K562 (cell line): ENCODE measurements around the gene IGFBP7. TPM values are rescaled to one million over a fixed set of nuclear protein-coding genes. Genes with fewer than 3 reads are reported as not detected.

Experiments used
- ATAC-seq: fragments of 200-7000 bp; cut with Tn5 transposase; 3 replicates; pipeline ENCODE4 v1.9.1; 2020; ENCODE audit warnings: moderate library complexity
- BruUV-seq: library from RNA; stranded (reverse); fragments of 400-500 nt; replicated peaks from 2 replicates; lab custom pipeline; 2021; lab: Mats Ljungman, UMichigan
- CTCF ChIA-PET: fragments of 300-600 bp; formaldehyde crosslinking; extraction: SDS; loops from one replicate; lab custom pipeline; 2021; ENCODE audit warnings: low intra/inter-chr PET ratio; lab: Yijun Ruan, JAX
- POLR2A ChIA-PET: fragments of 300-600, 350-650 bp; sonication (Branson Sonifier 250); formaldehyde crosslinking; extraction: SDS; loops from one replicate; lab custom pipeline; 2021; ENCODE audit warnings: antibody characterized with exemption, inconsistent platforms; lab: Yijun Ruan, JAX
- DNase-seq, 4 experiments: peaks; one replicate each; pipeline versions ENCODE4 v3.0.0 to v3.0.0-alpha.2; 2011 to 2018; ENCODE audit warnings: low spot score in 3 of 4, mixed read lengths in 3 of 4; ENCODE audit errors: extremely low read depth in 1 of 4
- FAIRE-seq: peaks from 2 replicates; lab custom pipeline; 2011; peaks lifted over from hg19 to GRCh38; lab: Jason Lieb, UNC
- H2AFZ ChIP-seq: 2 replicates; pipeline ENCODE4 v1.6.0; 2011; ENCODE audit warnings: low read depth, low read length, control low read depth, inconsistent platforms
- H3K27ac ChIP-seq: fragments of 200-600 bp; 3 replicates; pipeline ENCODE4 v1.8.0; 2011; ENCODE audit warnings: low read depth, mild to moderate bottlenecking, control low read depth, inconsistent platforms, low read length, moderate library complexity, mixed read lengths; ENCODE audit errors: extremely low read depth
- H3K27me3 ChIP-seq, 2 experiments: fragments of 300-600 bp in 1 of 2; 2 replicates in 1 of 2; 3 replicates in 1 of 2; pipeline versions ENCODE4 v1.6.0 to v1.8.0; 2011; ENCODE audit warnings: inconsistent platforms in 2 of 2, low read length in 2 of 2, mild to moderate bottlenecking in 1 of 2, mixed read lengths in 1 of 2, moderate library complexity in 1 of 2; ENCODE audit not compliant: control insufficient read depth in 2 of 2, insufficient read depth in 2 of 2
- H3K36me3 ChIP-seq: fragments of 300-600 bp; 3 replicates; pipeline ENCODE4 v1.8.0; 2011; ENCODE audit warnings: mild to moderate bottlenecking, low read length, inconsistent platforms; ENCODE audit not compliant: control insufficient read depth, insufficient read depth
- H3K4me1 ChIP-seq, 2 experiments: fragments of 200-600 bp in 1 of 2; replicated peaks in 1 of 2; 2 replicates in 1 of 2; 3 replicates in 1 of 2; pipeline versions ENCODE4 v1.5.1 to v1.8.0; 2011; ENCODE audit warnings: inconsistent platforms in 2 of 2, low read length in 2 of 2, mild to moderate bottlenecking in 1 of 2, mixed read lengths in 1 of 2, moderate library complexity in 1 of 2; ENCODE audit not compliant: control insufficient read depth in 2 of 2, insufficient read depth in 2 of 2
- H3K4me2 ChIP-seq: 2 replicates; pipeline ENCODE4 v1.6.1; 2011; ENCODE audit warnings: low read length, control low read depth, inconsistent platforms, mixed read lengths; ENCODE audit not compliant: insufficient read depth
- H3K4me3 ChIP-seq: fragments of 200-600 bp; sonication (generic), shearing (Covaris generic); 2 replicates; pipeline ENCODE4 v1.5.1; 2016; ENCODE audit warnings: control low read depth, inconsistent platforms
- H3K79me2 ChIP-seq: fragments of 200-600 bp; 3 replicates; pipeline ENCODE4 v1.8.0; 2011; ENCODE audit warnings: low read length, inconsistent platforms; ENCODE audit not compliant: control insufficient read depth, insufficient read depth
- H3K9ac ChIP-seq, 2 experiments: 2 replicates each; pipeline versions ENCODE4 v1.6.0 to v1.6.1; 2011; ENCODE audit warnings: low read depth in 2 of 2, low read length in 2 of 2, control low read depth in 1 of 2, inconsistent platforms in 1 of 2, mild to moderate bottlenecking in 1 of 2, mixed read lengths in 1 of 2; ENCODE audit not compliant: insufficient read depth in 1 of 2
- H3K9me1 ChIP-seq: one replicate; pipeline ENCODE4 v1.6.0; 2011; ENCODE audit warnings: inconsistent platforms, mild to moderate bottlenecking, low read length, moderate library complexity; ENCODE audit not compliant: control insufficient read depth, insufficient read depth
- H3K9me3 ChIP-seq: replicated peaks from 2 replicates; pipeline ENCODE4 v1.5.1; 2011; ENCODE audit warnings: low read depth, low read length, inconsistent platforms; ENCODE audit not compliant: control insufficient read depth, insufficient read depth
- H4K20me1 ChIP-seq: replicated peaks from 2 replicates; pipeline ENCODE4 v1.6.1; 2011; ENCODE audit warnings: low read length, inconsistent platforms, mixed read lengths; ENCODE audit not compliant: control insufficient read depth, insufficient read depth
- NFE2L1 ChIP-seq: fragments of 450-650 bp; IDR thresholded peaks from 2 replicates; pipeline ENCODE4 v1.6.1; 2016; ENCODE audit warnings: missing genetic modification characterization, low read depth, mild to moderate bottlenecking, missing compliant biosample characterization, moderate library complexity, borderline replicate concordance
- WGBS: fragments of 100-300 bp; shearing (Covaris generic); methylation state at CpG from one replicate; pipeline ENCODE4 v1.1.6; 2016; ENCODE audit warnings: low coverage, mixed read lengths; ENCODE audit not compliant: insufficient coverage; ENCODE audit errors: missing lambda C conversion rate; 5-methylcytosine and 5-hydroxymethylcytosine counted together
- in situ Hi-C: fragments of 300-500 bp; cut with MboI; formaldehyde crosslinking; loops from 4 replicates; pipeline ENCODE4 v1.15.0; 2018; ENCODE audit warnings: inconsistent platforms, mixed read lengths
- intact Hi-C: fragments of 100-400 bp; cut with micrococcal nuclease; formaldehyde crosslinking; loops from 2 replicates; pipeline ENCODE4 v1.14.2; 2022
- polyA plus RNA-seq, 8 experiments: library from polyadenylated mRNA; depleted of rRNA in 4 of 8; stranded (reverse) in 5 of 8; unstranded in 3 of 8; fragments of >200 nt; fragmentation: Nextera tagmentation in 2 of 8; fragmentation: Illumina TruSeq in 1 of 8; extraction: Ambion mirVana in 2 of 8; extraction: Trizol in 1 of 8; gene quantifications; 2 replicates each; pipeline versions ENCODE4 v1.2.1 to v1.2.3, GENCODE V29; 2011 to 2014; ENCODE audit warnings: inconsistent platforms in 1 of 8, missing spikeins in 1 of 8
- total RNA-seq, 7 experiments: library from RNA; depleted of rRNA in 6 of 7; stranded (reverse); fragments of >200 nt in 6 of 7; fragmentation: Illumina TruSeq in 2 of 7; extraction: Trizol in 2 of 7; gene quantifications; 2 replicates each; pipeline versions ENCODE4 v1.2.1 to v1.2.3, GENCODE V29; 2011 to 2021; ENCODE audit warnings: low replicate concordance in 1 of 7
- TF ChIP-seq, protein P1 (sequence below): sonication (generic); formaldehyde crosslinking; IDR thresholded peaks from 2 replicates; pipeline ENCODE4 v1.8.0; 2022; ENCODE audit warnings: mild to moderate bottlenecking, missing genetic modification reagents

Gene IGFBP7
- total and polyA plus RNA-seq, 9 of the 15 experiments (the other 6 are each of a cell fraction or from before 2014, with no cell fraction given): 0.27 to 0.49 (median 0.29) TPM; not detected in 6

DNA sequence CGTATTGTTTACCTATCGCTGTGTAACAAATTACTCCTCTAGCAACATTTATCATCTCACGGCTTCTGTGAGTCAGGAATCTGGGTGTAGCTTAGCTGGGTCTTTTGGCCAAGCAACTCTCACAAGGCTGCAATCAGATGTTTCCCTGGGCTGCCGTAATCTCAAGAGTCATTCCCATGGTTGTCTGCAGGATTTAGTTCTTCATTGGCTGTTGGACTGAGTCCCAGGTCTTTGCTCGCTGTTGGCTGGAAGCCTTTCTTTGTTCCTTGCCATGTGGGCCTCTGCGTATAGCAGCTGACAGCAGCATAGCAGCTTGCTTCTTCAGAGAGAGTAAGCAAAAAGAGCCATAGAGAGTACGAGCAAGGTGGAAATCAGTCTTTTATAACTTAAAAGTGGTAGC is 114.7 kb downstream of the IGFBP7 start:
- Histone ChIP-seq H3K79me2 (peaks cover 20% of the 10 kb centered on the region; the same call in 2 of the 3 replicates), H3K27ac (no peak overlapping the region), H3K4me2 (no peak overlapping the region), H3K36me3 (peaks cover 89% of the 10 kb centered on the region), H4K20me1 (no peaks in the 10 kb centered on the region), H3K9me3 (no peaks in the 10 kb centered on the region), H3K9ac (no peak overlapping the region), H3K27me3 (no peaks in the 10 kb centered on the region), H3K9me1 (no peaks in the 10 kb centered on the region), H3K4me3 (no peak overlapping the region), H3K4me1 (no peaks in the 10 kb centered on the region), H2AFZ (no peak overlapping the region)
- TSS peak; percentile 11 for BruUV-seq
- intact Hi-C loops (no loop called here), in situ Hi-C loops (no loop called here)
- WGBS: 96% methylated on average over 7 of the region's 7 CpGs
- no peak for ATAC-seq
- DNase-seq: no peak
- POLR2A ChIA-PET: interaction anchor here (1.3 kb wide), 1 partner anchor 15 kb away, joined by 3 read pairs; no protein-coding TSS in a partner anchor
- no peak for FAIRE-seq
- TF ChIP-seq, protein P1, sequence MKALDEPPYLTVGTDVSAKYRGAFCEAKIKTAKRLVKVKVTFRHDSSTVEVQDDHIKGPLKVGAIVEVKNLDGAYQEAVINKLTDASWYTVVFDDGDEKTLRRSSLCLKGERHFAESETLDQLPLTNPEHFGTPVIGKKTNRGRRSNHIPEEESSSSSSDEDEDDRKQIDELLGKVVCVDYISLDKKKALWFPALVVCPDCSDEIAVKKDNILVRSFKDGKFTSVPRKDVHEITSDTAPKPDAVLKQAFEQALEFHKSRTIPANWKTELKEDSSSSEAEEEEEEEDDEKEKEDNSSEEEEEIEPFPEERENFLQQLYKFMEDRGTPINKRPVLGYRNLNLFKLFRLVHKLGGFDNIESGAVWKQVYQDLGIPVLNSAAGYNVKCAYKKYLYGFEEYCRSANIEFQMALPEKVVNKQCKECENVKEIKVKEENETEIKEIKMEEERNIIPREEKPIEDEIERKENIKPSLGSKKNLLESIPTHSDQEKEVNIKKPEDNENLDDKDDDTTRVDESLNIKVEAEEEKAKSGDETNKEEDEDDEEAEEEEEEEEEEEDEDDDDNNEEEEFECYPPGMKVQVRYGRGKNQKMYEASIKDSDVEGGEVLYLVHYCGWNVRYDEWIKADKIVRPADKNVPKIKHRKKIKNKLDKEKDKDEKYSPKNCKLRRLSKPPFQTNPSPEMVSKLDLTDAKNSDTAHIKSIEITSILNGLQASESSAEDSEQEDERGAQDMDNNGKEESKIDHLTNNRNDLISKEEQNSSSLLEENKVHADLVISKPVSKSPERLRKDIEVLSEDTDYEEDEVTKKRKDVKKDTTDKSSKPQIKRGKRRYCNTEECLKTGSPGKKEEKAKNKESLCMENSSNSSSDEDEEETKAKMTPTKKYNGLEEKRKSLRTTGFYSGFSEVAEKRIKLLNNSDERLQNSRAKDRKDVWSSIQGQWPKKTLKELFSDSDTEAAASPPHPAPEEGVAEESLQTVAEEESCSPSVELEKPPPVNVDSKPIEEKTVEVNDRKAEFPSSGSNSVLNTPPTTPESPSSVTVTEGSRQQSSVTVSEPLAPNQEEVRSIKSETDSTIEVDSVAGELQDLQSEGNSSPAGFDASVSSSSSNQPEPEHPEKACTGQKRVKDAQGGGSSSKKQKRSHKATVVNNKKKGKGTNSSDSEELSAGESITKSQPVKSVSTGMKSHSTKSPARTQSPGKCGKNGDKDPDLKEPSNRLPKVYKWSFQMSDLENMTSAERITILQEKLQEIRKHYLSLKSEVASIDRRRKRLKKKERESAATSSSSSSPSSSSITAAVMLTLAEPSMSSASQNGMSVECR: no peak
- no peak for TF ChIP-seq NFE2L1 (tag)
- CTCF ChIA-PET: no interaction called here
